Testis (tissue), 2 donors: ENCODE results near the gene SIM1.

ENCODE experiments used
- POLR2A ChIP-seq: fragments of 450-650 bp; IDR thresholded peaks from one replicate; pipeline ENCODE4 v1.6.1; 2017; ENCODE audit warnings: antibody characterized with exemption, mild to moderate bottlenecking, moderate library complexity
- TF ChIP-seq, protein P1 (sequence below), 3 experiments: fragments of 450-650 bp in 2 of 3; fragments of 200-600 bp in 1 of 3; sonication (generic) in 1 of 3; IDR thresholded peaks; one replicate each; pipeline ENCODE4 v1.5.1; 2016 to 2019; ENCODE audit warnings: antibody characterized with exemption in 3 of 3, mild to moderate bottlenecking in 2 of 3, moderate library complexity in 1 of 3

DNA sequence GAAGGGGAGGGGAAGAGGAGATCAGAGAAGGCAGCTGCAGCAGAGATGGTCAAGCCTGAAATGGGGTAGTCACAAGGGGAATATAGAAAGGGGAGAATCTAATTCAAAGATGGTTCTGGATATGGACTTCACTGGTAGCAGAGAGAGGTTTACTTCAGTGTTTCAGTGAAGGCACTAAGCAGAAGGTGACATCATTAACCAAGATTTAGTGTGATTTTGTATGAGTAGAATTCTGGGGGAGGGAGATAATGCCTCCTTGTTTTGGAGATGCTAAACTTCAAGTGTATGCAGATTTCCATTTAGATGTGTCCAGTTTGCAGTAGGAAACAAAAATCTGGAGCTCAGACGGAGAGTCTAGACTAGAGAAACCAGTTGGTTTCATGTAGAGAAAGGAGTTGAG is 13.1 kb downstream of the SIM1 start:
- TF ChIP-seq, protein P1, sequence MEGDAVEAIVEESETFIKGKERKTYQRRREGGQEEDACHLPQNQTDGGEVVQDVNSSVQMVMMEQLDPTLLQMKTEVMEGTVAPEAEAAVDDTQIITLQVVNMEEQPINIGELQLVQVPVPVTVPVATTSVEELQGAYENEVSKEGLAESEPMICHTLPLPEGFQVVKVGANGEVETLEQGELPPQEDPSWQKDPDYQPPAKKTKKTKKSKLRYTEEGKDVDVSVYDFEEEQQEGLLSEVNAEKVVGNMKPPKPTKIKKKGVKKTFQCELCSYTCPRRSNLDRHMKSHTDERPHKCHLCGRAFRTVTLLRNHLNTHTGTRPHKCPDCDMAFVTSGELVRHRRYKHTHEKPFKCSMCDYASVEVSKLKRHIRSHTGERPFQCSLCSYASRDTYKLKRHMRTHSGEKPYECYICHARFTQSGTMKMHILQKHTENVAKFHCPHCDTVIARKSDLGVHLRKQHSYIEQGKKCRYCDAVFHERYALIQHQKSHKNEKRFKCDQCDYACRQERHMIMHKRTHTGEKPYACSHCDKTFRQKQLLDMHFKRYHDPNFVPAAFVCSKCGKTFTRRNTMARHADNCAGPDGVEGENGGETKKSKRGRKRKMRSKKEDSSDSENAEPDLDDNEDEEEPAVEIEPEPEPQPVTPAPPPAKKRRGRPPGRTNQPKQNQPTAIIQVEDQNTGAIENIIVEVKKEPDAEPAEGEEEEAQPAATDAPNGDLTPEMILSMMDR (IDR thresholded peaks at IDR 0.05), result no peak
- TF ChIP-seq POLR2A, result no peak
